OCI-LY7 (cell line): ENCODE results near the gene SLIT3. TPM values are rescaled to one million over a fixed set of nuclear protein-coding genes. Genes with fewer than 3 reads are reported as not detected.

Experiments used
- BruUV-seq: library from RNA; stranded (reverse); fragments of 400-500 nt; replicated peaks from 2 replicates; lab custom pipeline; 2021; lab: Mats Ljungman, UMichigan
- CTCF ChIA-PET: fragments of 300-600 bp; sonication (Branson Sonifier 250); formaldehyde crosslinking; loops from one replicate; lab custom pipeline; 2022; ENCODE audit warnings: antibody characterized with exemption; ENCODE audit not compliant: unreplicated experiment; lab: Charles Lee
- POLR2A ChIA-PET: fragments of 300-600 bp; sonication (Branson Sonifier 250); formaldehyde crosslinking; loops from one replicate; lab custom pipeline; 2022; ENCODE audit warnings: antibody characterized with exemption; lab: Charles Lee
- DNase-seq: peaks from one replicate; pipeline ENCODE4 v3.0.0-alpha.2; 2015; ENCODE audit warnings: low spot score
- H2AFZ ChIP-seq: fragments of 200-600 bp; sonication (generic), shearing (Covaris generic); 2 replicates; pipeline ENCODE4 v1.6.1; 2014; ENCODE audit warnings: mild to moderate bottlenecking, antibody characterized with exemption, low read length, moderate library complexity
- H3K27ac ChIP-seq: fragments of 200-600 bp; sonication (generic); 2 replicates; pipeline ENCODE4 v1.5.1; 2014; ENCODE audit warnings: mixed run types, low read depth, mild to moderate bottlenecking, moderate library complexity, low read length, inconsistent platforms; ENCODE audit not compliant: poor library complexity, severe bottlenecking
- H3K36me3 ChIP-seq: fragments of 200-600 bp; sonication (generic); 2 replicates; pipeline ENCODE4 v1.6.1; 2014; ENCODE audit warnings: mild to moderate bottlenecking, antibody characterized with exemption, low read length, moderate library complexity, mixed read lengths; ENCODE audit not compliant: insufficient read depth
- H3K4me1 ChIP-seq: fragments of 200-600 bp; sonication (generic); 2 replicates; pipeline ENCODE4 v1.5.1; 2014; ENCODE audit warnings: mild to moderate bottlenecking, low read length; ENCODE audit not compliant: insufficient read depth, poor library complexity, severe bottlenecking
- H3K4me2 ChIP-seq: fragments of 200-600 bp; sonication (generic); 2 replicates; pipeline ENCODE4 v1.6.1; 2014; ENCODE audit warnings: mild to moderate bottlenecking, low read length
- H3K4me3 ChIP-seq: fragments of 200-600 bp; sonication (generic); 2 replicates; pipeline ENCODE4 v1.5.1; 2014; ENCODE audit warnings: mild to moderate bottlenecking, low read depth, low read length; ENCODE audit not compliant: poor library complexity, severe bottlenecking
- H3K79me2 ChIP-seq: fragments of 200-600 bp; sonication (generic); 2 replicates; pipeline ENCODE4 v1.6.1; 2016; ENCODE audit warnings: low read depth, mild to moderate bottlenecking, low read length, moderate library complexity, mixed read lengths; ENCODE audit not compliant: insufficient read depth
- H3K9me2 ChIP-seq: fragments of 200-600 bp; sonication (generic); 2 replicates; pipeline ENCODE4 v1.6.1; 2016; ENCODE audit warnings: mild to moderate bottlenecking, low read length, mixed read lengths; ENCODE audit not compliant: insufficient read depth
- H3K9me3 ChIP-seq: fragments of 200-600 bp; sonication (generic); 2 replicates; pipeline ENCODE4 v1.6.1; 2014; ENCODE audit warnings: mild to moderate bottlenecking, mixed run types, low read length, mixed read lengths
- H4K20me1 ChIP-seq: fragments of 200-600 bp; sonication (generic); 2 replicates; pipeline ENCODE4 v1.6.1; 2014; ENCODE audit warnings: mild to moderate bottlenecking, antibody characterized with exemption, low read length, moderate library complexity, mixed read lengths; ENCODE audit not compliant: insufficient read depth
- CTCF ChIP-seq: fragments of 200-600 bp; sonication (generic); conservative IDR thresholded peaks from 2 replicates; pipeline ENCODE4 v1.5.1; 2014; ENCODE audit warnings: mild to moderate bottlenecking, antibody characterized with exemption, low read length, moderate library complexity, mixed read lengths
- EZH2phosphoT487 ChIP-seq: fragments of 200-600 bp; sonication (generic); IDR thresholded peaks from 2 replicates; pipeline ENCODE4 v1.6.1; 2018; ENCODE audit warnings: low read depth, borderline replicate concordance, mild to moderate bottlenecking, mixed run types, antibody characterized with exemption, low read length, moderate library complexity, mixed read lengths
- intact Hi-C: fragments of 100-400 bp; cut with micrococcal nuclease; formaldehyde crosslinking; loops from one replicate; pipeline ENCODE4 v1.10.0; 2022; ENCODE audit not compliant: unreplicated experiment
- total RNA-seq, 2 experiments: library from RNA; depleted of rRNA in 1 of 2; stranded (reverse); fragments of >200 nt in 1 of 2; shearing (Covaris generic) in 1 of 2; gene quantifications; 2 replicates each; pipeline ENCODE4 v1.2.3, GENCODE V29; 2014 to 2022

The SLIT3 gene
- total RNA-seq, 2 experiments from 2014 or later, result not detected

- Histone ChIP-seq H3K79me2 (no peaks in the 10 kb centered on the region), H3K9me3 (no peaks in the 10 kb centered on the region), H3K36me3 (no peaks in the 10 kb centered on the region), H3K4me3 (no peak overlapping the region), H3K4me1 (peaks cover 10% of the 10 kb centered on the region), H3K27ac (no peak overlapping the region), H4K20me1 (no peaks in the 10 kb centered on the region), H2AFZ (no peak overlapping the region), H3K9me2 (no peaks in the 10 kb centered on the region), H3K4me2 (no peak overlapping the region)
- CTCF ChIA-PET, result no interaction called here
- no peak for TF ChIP-seq CTCF
- no peak for TF ChIP-seq EZH2phosphoT487
- no TSS peak for BruUV-seq
- POLR2A ChIA-PET, result no interaction called here
- DNase-seq, result no peak
- intact Hi-C loops, result no loop called here
These were observed 175.4 kb downstream of the SLIT3 start for GRCh38 chr5:169125571-169125970.

- CTCF ChIA-PET, result no interaction called here
- H3K27ac ChIP-seq, result no peak overlapping the region
- no peak for DNase-seq
- H3K9me3 ChIP-seq, result no peaks in the 10 kb centered on the region
- intact Hi-C loops, result no loop called here
- TF ChIP-seq EZH2phosphoT487 (no peak), CTCF (no peak)
- H3K4me2 ChIP-seq, result no peak overlapping the region
- no peaks in the 10 kb centered on the region for H4K20me1 ChIP-seq
- no TSS peak for BruUV-seq
- H3K9me2 ChIP-seq, result no peaks in the 10 kb centered on the region
- POLR2A ChIA-PET, result interaction anchor here (0.6 to 0.9 kb wide), 2 partner anchors 554 to 728 kb away, joined by 3 to 5 read pairs; no protein-coding TSS in a partner anchor
- no peak overlapping the region for H2AFZ ChIP-seq
- no peaks in the 10 kb centered on the region for H3K36me3 ChIP-seq
- H3K4me3 ChIP-seq, result no peak overlapping the region
- no peaks in the 10 kb centered on the region for H3K79me2 ChIP-seq
- H3K4me1 ChIP-seq, result peaks cover 10% of the 10 kb centered on the region
These were observed 178.0 kb downstream of the SLIT3 start for GRCh38 chr5:169122951-169123350.

- no peak overlapping the region for H3K4me3 ChIP-seq
- H3K9me3 ChIP-seq, result no peaks in the 10 kb centered on the region
- no peak overlapping the region for H3K27ac ChIP-seq
- TF ChIP-seq EZH2phosphoT487, result no peak
- TF ChIP-seq CTCF, result no peak
- H4K20me1 ChIP-seq, result no peaks in the 10 kb centered on the region
- H2AFZ ChIP-seq, result no peak overlapping the region
- no peaks in the 10 kb centered on the region for H3K36me3 ChIP-seq
- no peak for DNase-seq
- no TSS peak for BruUV-seq
- peaks cover under 1% of the 10 kb centered on the region for H3K4me1 ChIP-seq
- POLR2A ChIA-PET, result interaction anchor here (0.6 kb wide), 2 partner anchors 119 to 553 kb away, joined by 3 to 5 read pairs; no protein-coding TSS in a partner anchor
- intact Hi-C loops, result no loop called here
- H3K79me2 ChIP-seq, result no peaks in the 10 kb centered on the region
- no peaks in the 10 kb centered on the region for H3K9me2 ChIP-seq
- CTCF ChIA-PET, result no interaction called here
- no peak overlapping the region for H3K4me2 ChIP-seq
These were observed 179.1 kb downstream of the SLIT3 start for GRCh38 chr5:169121630-169122420.
